ENCODE data around the gene OR14I1.

OR14I1 gene

GRCh38 chr1:248699099-248699498 is 3.5 kb downstream of the OR14I1 start:
- no peaks in the 10 kb centered on the region for H3F3A ChIP-seq (ENCODE audit: insufficient read depth)
- H3K4me2 ChIP-seq (ENCODE audit: low read depth, low read length, poor library complexity, severe bottlenecking), result no peak overlapping the region
- H3K36me3 ChIP-seq (ENCODE audit: low read length), result no peaks in the 10 kb centered on the region
- H3K27ac ChIP-seq (ENCODE audit: low read depth, low read length), result no peak overlapping the region
- no peak for TF ChIP-seq EZH2phosphoT487 (conservative IDR thresholded peaks at IDR 0.05; ENCODE audit: low read length)
- TF ChIP-seq CTCF (IDR thresholded peaks at IDR 0.05; ENCODE audit: insufficient read depth, low read length, poor library complexity, severe bottlenecking), result no peak
- H2AFZ ChIP-seq (ENCODE audit: low read depth, low read length, severe bottlenecking), result no peak overlapping the region
- no peaks in the 10 kb centered on the region for H3K9me3 ChIP-seq (ENCODE audit: insufficient read depth, low read length)
- H3K9ac ChIP-seq (ENCODE audit: low read length), result no peak overlapping the region
- no peaks in the 10 kb centered on the region for H3K79me2 ChIP-seq (ENCODE audit: insufficient read depth, low read length)
- H4K20me1 ChIP-seq (ENCODE audit: low read depth, low read length), result no peaks in the 10 kb centered on the region; the same call in 1 of the 2 replicates
- no peaks in the 10 kb centered on the region for H3K9me2 ChIP-seq (replicated peaks; ENCODE audit: insufficient read depth, low read length)
- H3K4me3 ChIP-seq (ENCODE audit: insufficient read depth, low read length, poor library complexity, severe bottlenecking), result no peak overlapping the region
- H3K27me3 ChIP-seq (ENCODE audit: low read length), result no peaks in the 10 kb centered on the region

DNA sequence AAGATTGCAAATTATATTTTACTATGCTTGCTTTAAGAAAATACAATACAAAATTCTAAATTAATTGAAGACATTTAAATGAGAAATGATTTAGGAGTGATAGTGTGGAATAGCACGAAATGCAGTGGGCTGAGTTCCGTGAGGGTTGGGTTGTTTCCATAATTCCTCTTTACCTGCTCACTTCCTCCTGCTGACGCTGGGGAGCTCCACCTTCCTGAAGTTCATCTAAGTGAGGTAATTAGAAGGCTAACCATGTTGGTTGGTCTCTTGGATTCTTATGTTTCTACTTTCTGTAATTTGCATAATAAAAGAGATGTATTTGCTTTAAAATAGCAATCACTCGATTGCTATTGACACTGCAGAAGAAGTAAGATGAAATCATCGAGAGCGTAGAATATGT is 4.7 kb downstream of the OR14I1 start:
- Histone ChIP-seq H3K9ac (ENCODE audit: low read length) (no peak overlapping the region), H3K36me3 (ENCODE audit: low read length) (no peaks in the 10 kb centered on the region), H3K79me2 (ENCODE audit: insufficient read depth, low read length) (no peaks in the 10 kb centered on the region), H3K4me3 (ENCODE audit: insufficient read depth, low read length, poor library complexity, severe bottlenecking) (no peak overlapping the region), H3K27me3 (ENCODE audit: low read length) (no peaks in the 10 kb centered on the region), H3K9me3 (ENCODE audit: insufficient read depth, low read length) (no peaks in the 10 kb centered on the region), H3K9me2 (replicated peaks; ENCODE audit: insufficient read depth, low read length) (no peaks in the 10 kb centered on the region), H4K20me1 (ENCODE audit: low read depth, low read length) (no peaks in the 10 kb centered on the region; the same call in 1 of the 2 replicates), H2AFZ (ENCODE audit: low read depth, low read length, severe bottlenecking) (no peak overlapping the region), H3F3A (ENCODE audit: insufficient read depth) (no peaks in the 10 kb centered on the region), H3K4me2 (ENCODE audit: low read depth, low read length, poor library complexity, severe bottlenecking) (no peak overlapping the region), H3K27ac (ENCODE audit: low read depth, low read length) (no peak overlapping the region)
- TF ChIP-seq EZH2phosphoT487 (conservative IDR thresholded peaks at IDR 0.05; ENCODE audit: low read length) (no peak), CTCF (IDR thresholded peaks at IDR 0.05; ENCODE audit: insufficient read depth, low read length, poor library complexity, severe bottlenecking) (no peak)

GRCh38 chr1:248696774-248697173 is 5.8 kb downstream of the OR14I1 start:
- TF ChIP-seq CTCF (IDR thresholded peaks at IDR 0.05; ENCODE audit: insufficient read depth, low read length, poor library complexity, severe bottlenecking) (no peak), EZH2phosphoT487 (conservative IDR thresholded peaks at IDR 0.05; ENCODE audit: low read length) (no peak)
- no peak overlapping the region for H3K4me2 ChIP-seq (ENCODE audit: low read depth, low read length, poor library complexity, severe bottlenecking)

More at GRCh38 chr1:248696774-248697173, 5.8 kb downstream of the OR14I1 start:
- Histone ChIP-seq H2AFZ (ENCODE audit: low read depth, low read length, severe bottlenecking) (no peak overlapping the region), H4K20me1 (ENCODE audit: low read depth, low read length) (no peaks in the 10 kb centered on the region; the same call in 1 of the 2 replicates), H3K27ac (ENCODE audit: low read depth, low read length) (no peak overlapping the region), H3K27me3 (ENCODE audit: low read length) (no peaks in the 10 kb centered on the region), H3K36me3 (ENCODE audit: low read length) (no peaks in the 10 kb centered on the region), H3K79me2 (ENCODE audit: insufficient read depth, low read length) (no peaks in the 10 kb centered on the region), H3K9me3 (ENCODE audit: insufficient read depth, low read length) (no peaks in the 10 kb centered on the region), H3K4me3 (ENCODE audit: insufficient read depth, low read length, poor library complexity, severe bottlenecking) (no peak overlapping the region), H3F3A (ENCODE audit: insufficient read depth) (no peaks in the 10 kb centered on the region), H3K9ac (ENCODE audit: low read length) (no peak overlapping the region), H3K9me2 (replicated peaks; ENCODE audit: insufficient read depth, low read length) (no peaks in the 10 kb centered on the region)
